GM23338 (cell line): ENCODE measurements around the gene ZNF614.

Experiments
- CREB1 ChIP-seq: fragments of 250-450 bp; sonication (Bioruptor Pico); IDR thresholded peaks from 2 replicates; pipeline ENCODE4 v1.5.0; 2020; ENCODE audit warnings: low read depth, mild to moderate bottlenecking, moderate library complexity
- CTCF ChIP-seq, 2 experiments: fragments of 200-600 bp in 1 of 2; sonication (generic) in 1 of 2; conservative IDR thresholded peaks; 2 replicates each; pipeline versions ENCODE4 v1.5.1 to v1.6.1; 2016 to 2017; ENCODE audit warnings: antibody characterized with exemption in 2 of 2, low read depth in 2 of 2, mild to moderate bottlenecking in 2 of 2, moderate library complexity in 1 of 2
- ETS1 ChIP-seq: IDR thresholded peaks from 2 replicates; pipeline ENCODE4 v1.6.1; 2016; ENCODE audit warnings: antibody characterized with exemption
- EZH2 ChIP-seq: fragments of 200-600 bp; sonication (generic); IDR thresholded peaks from one replicate; pipeline ENCODE4 v1.8.0; 2017; ENCODE audit warnings: antibody characterized with exemption, mild to moderate bottlenecking, low read depth; ENCODE audit not compliant: unreplicated experiment
- EZH2phosphoT487 ChIP-seq: fragments of 200-600 bp; sonication (generic); IDR thresholded peaks from one replicate; pipeline ENCODE4 v1.8.1; 2018; ENCODE audit warnings: antibody characterized with exemption; ENCODE audit not compliant: unreplicated experiment
- JUNB ChIP-seq: IDR thresholded peaks from one replicate; pipeline ENCODE4 v1.6.1; 2016; ENCODE audit warnings: antibody characterized with exemption; ENCODE audit not compliant: unreplicated experiment
- POLR2AphosphoS5 ChIP-seq: IDR thresholded peaks from 2 replicates; pipeline ENCODE4 v1.6.1; 2016; ENCODE audit warnings: antibody characterized with exemption, low read depth
- REST ChIP-seq: IDR thresholded peaks from one replicate; pipeline ENCODE4 v1.6.1; 2018; ENCODE audit warnings: antibody characterized with exemption; ENCODE audit not compliant: unreplicated experiment
- TF ChIP-seq, protein P1 (sequence below): fragments of 250-450 bp; sonication (Bioruptor Pico); IDR thresholded peaks from 2 replicates; pipeline ENCODE4 v1.5.0; 2020; ENCODE audit warnings: mild to moderate bottlenecking, moderate library complexity

GRCh38 chr19:52010674-52011073, 17.5 kb downstream of the ZNF614 start:
- no peak for TF ChIP-seq CREB1
- TF ChIP-seq POLR2AphosphoS5: no peak
- no peak for TF ChIP-seq CTCF (conservative IDR thresholded peaks at IDR 0.05; ENCODE audit: low read depth in 2 of 2)
- no peak for TF ChIP-seq JUNB
- TF ChIP-seq EZH2phosphoT487: no peak
- TF ChIP-seq, protein P1, sequence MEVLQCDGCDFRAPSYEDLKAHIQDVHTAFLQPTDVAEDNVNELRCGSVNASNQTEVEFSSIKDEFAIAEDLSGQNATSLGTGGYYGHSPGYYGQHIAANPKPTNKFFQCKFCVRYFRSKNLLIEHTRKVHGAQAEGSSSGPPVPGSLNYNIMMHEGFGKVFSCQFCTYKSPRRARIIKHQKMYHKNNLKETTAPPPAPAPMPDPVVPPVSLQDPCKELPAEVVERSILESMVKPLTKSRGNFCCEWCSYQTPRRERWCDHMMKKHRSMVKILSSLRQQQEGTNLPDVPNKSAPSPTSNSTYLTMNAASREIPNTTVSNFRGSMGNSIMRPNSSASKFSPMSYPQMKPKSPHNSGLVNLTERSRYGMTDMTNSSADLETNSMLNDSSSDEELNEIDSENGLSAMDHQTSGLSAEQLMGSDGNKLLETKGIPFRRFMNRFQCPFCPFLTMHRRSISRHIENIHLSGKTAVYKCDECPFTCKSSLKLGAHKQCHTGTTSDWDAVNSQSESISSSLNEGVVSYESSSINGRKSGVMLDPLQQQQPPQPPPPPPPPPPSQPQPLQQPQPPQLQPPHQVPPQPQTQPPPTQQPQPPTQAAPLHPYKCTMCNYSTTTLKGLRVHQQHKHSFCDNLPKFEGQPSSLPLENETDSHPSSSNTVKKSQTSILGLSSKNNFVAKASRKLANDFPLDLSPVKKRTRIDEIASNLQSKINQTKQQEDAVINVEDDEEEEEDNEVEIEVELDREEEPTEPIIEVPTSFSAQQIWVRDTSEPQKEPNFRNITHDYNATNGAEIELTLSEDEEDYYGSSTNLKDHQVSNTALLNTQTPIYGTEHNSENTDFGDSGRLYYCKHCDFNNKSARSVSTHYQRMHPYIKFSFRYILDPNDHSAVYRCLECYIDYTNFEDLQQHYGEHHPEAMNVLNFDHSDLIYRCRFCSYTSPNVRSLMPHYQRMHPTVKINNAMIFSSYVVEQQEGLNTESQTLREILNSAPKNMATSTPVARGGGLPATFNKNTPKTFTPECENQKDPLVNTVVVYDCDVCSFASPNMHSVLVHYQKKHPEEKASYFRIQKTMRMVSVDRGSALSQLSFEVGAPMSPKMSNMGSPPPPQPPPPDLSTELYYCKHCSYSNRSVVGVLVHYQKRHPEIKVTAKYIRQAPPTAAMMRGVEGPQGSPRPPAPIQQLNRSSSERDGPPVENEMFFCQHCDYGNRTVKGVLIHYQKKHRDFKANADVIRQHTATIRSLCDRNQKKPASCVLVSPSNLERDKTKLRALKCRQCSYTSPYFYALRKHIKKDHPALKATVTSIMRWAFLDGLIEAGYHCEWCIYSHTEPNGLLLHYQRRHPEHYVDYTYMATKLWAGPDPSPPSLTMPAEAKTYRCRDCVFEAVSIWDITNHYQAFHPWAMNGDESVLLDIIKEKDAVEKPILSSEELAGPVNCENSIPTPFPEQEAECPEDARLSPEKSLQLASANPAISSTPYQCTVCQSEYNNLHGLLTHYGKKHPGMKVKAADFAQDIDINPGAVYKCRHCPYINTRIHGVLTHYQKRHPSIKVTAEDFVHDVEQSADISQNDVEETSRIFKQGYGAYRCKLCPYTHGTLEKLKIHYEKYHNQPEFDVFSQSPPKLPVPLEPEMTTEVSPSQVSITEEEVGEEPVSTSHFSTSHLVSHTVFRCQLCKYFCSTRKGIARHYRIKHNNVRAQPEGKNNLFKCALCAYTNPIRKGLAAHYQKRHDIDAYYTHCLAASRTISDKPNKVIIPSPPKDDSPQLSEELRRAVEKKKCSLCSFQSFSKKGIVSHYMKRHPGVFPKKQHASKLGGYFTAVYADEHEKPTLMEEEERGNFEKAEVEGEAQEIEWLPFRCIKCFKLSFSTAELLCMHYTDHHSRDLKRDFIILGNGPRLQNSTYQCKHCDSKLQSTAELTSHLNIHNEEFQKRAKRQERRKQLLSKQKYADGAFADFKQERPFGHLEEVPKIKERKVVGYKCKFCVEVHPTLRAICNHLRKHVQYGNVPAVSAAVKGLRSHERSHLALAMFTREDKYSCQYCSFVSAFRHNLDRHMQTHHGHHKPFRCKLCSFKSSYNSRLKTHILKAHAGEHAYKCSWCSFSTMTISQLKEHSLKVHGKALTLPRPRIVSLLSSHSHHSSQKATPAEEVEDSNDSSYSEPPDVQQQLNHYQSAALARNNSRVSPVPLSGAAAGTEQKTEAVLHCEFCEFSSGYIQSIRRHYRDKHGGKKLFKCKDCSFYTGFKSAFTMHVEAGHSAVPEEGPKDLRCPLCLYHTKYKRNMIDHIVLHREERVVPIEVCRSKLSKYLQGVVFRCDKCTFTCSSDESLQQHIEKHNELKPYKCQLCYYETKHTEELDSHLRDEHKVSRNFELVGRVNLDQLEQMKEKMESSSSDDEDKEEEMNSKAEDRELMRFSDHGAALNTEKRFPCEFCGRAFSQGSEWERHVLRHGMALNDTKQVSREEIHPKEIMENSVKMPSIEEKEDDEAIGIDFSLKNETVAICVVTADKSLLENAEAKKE (CRISPR knock-in tag): no peak
- TF ChIP-seq REST: no peak
- TF ChIP-seq ETS1: no peak
- no peak for TF ChIP-seq EZH2
